GM21528 (cell line): Measurements from ENCODE around the gene NUDT14.

Source experiments
- ATAC-seq: cut with Tn5 transposase; IDR thresholded peaks from one replicate; pipeline ENCODE4 v1.9.1; 2021; ENCODE audit warnings: mild to moderate bottlenecking, moderate library complexity; ENCODE audit not compliant: unreplicated experiment, low FRiP score

The NUDT14 gene

DNA sequence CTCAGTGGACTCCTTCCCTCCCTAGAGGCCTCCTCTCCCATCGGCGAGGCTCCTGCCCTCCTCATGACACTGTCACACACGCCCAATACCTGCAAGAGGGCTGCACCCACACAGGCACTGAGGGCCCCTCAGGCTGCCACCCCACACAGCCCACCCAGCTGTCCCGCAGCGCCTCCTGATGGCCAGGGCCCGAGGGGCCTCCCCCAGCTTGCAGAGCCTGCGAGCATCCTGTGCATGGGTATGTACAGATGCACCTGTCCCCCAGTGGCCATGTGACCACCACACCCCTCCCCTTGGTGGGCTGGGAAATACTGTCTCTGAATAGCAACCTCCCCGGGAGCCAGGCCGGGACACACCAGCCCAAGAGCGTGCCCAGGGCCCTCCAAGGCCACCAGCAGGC is 19.0 kb upstream of the NUDT14 start:
- ATAC-seq, result no peak

DNA sequence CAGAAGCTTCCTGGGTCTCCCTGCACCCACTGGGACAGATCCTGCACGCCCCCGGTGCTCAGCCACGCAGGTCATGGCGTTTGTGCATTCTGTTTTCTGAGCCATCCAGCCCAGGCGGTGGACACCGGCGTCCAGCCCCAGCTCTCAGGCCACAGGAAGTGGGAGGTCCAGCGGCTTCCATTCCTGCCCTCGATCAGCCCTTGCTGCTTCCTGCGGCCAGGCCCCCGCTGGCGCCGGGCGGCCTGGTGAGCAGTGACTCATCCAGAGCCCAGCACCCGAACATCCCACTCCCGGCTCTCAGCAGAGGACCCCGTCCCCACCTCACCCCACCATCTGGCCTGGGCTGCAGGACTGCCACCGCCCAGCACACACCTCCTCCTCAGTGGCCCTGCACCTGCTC is 18.0 kb upstream of the NUDT14 start:
- ATAC-seq, result no peak

- no peak for ATAC-seq
These were observed 17.5 kb upstream of the NUDT14 start for GRCh38 chr14:105198588-105198987.

- ATAC-seq, result no peak
These were observed 16.1 kb upstream of the NUDT14 start for GRCh38 chr14:105197211-105197641.

- no peak for ATAC-seq
These were observed 15.3 kb upstream of the NUDT14 start for GRCh38 chr14:105196265-105196960.

DNA sequence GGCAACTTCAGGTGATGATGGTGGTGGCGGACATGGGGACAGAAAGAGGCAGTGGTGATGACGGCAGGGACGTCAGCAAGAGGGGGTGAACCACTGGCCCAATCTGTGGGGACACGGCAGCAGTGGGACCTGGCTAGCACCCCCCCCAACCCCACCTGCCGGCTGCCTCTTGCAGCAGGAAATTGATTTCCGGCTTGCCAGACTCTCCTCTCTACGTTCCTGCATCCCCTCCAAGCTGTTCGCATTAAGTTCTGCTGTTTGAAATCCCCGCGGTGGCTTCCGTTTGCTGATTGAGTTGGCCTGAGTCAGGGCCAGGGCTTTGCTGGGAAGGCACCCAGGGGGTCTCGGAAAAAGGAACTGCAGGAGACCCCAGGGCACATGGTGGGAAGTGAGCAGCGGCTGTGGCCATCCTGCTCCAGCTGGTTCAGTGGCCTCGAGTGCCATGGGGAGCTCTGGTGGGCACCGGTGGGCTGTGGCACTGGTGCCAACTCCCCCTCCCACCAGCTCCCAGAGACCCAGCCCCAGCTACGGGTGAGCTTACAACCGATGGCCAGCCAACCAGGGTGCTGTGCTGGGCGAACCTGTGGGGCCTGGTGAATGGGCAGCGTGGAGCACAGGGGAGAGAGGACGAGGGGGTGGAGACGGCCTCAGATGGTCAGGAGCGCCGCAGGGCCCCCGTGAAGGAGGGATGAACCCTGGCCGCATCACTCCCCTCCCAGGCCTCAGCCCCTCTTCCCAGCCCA is 14.6 kb upstream of the NUDT14 start:
- no peak for ATAC-seq

DNA sequence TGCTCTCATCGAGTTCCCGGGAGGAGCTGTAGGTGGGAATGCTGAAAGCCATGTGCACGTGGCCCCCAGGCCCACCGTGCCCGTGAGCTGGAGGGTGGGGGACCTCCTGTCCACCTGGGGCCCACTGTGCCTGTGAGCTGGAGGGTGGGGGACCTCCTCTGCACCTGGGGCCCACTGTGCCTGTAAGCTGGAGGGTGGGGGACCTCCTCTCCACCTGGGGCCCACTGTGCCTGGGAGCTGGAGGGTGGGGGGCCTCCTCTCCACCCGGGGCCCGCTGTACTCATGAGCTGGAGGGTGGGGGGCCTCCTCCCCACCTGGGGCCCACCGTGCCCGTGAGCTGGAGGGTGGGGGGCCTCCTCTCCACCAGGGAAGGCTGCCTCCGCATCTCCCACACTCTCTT is 13.9 kb upstream of the NUDT14 start:
- ATAC-seq, result no peak

GRCh38 chr14:105193916-105194782 is 13.0 kb upstream of the NUDT14 start:
- ATAC-seq, result no peak

DNA sequence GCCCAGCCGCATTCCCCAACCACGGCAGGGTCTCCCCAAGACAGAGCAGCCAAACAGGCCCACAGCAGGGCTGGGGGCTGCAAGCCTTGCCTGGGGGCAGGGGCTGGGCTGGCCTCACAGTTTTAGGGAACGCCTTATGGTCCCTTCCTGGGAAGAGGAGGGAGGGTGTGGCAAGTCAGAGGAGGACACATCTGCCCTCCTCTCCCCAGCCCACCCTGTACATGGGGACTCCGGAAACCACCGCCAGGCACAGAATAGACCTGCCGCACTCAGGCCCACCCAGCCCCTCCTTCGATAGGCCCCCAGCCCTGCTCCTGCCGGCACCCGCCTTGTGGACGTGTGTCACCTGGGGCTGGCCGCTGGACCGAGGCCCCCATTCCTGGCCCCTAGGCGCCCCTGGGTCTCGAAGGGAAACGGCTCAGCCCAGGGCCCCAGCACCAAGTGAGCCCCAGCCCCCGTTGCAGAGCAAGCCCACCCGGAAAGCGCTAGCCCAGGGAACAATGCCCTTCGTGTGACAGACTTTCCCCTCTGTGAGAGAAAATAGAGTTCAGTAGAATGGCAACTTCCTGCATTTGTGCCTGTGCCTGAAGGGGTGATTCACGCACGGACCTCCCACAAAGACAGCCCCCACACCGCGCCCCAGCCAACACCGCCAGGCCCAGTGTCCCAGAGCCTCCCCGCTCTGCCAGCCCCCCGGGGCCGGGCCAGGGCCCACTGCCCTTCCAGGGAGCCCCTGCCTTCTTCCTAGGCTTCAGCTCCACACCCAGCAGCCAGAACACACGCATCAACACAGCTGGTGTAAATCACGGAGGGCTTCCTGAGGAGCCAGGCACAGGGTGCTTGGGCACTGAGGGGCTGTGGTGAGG is 12.0 kb upstream of the NUDT14 start:
- no peak for ATAC-seq

GRCh38 chr14:105187935-105188524 is 6.9 kb upstream of the NUDT14 start:
- ATAC-seq, result no peak

- no peak for ATAC-seq
These were observed 6.0 kb upstream of the NUDT14 start for GRCh38 chr14:105187116-105187515.

DNA sequence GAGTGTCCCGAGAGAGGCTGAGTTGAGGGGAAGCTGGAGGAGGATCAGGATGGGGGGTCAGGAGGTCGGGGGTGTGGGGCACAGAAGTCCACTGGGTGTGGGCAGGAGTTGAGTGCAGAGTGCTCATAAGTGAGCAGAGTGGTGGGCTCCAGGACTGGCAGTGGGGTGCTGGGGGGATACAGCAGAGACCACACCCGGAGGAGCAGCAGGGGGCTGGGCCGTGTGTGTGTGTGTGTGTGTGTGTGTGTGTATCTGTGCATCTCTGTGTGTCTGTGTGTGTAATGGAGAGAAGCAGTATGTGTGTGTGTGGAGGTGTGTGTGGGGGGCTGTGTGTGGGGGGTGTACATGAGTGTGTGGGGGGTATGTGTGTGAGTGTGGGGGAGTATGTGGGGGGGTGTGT is 4.9 kb upstream of the NUDT14 start:
- ATAC-seq, result no peak

- ATAC-seq, result no peak
These were observed 3.9 kb upstream of the NUDT14 start for GRCh38 chr14:105185001-105185400.

DNA sequence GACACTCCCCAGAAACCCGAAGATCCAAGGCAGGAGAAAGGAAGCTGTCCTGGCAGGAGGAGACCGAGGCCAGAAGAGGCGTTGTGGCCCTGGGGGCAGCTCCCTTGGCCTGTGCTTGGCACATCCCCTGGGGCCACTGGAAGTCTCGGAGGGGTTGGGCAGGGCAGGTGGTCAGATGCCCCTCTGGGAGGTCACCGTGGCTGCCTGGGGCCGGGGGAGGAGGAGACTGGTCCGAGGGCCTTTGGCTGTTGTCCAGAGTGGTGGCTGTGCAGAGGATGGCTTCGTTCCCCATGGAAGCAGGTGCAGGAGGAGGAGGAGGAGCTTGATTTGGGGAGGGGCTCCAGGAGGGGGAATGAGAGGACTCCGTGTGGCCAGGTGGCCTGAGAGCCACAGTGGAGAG is 3.3 kb upstream of the NUDT14 start:
- ATAC-seq, result no peak

GRCh38 chr14:105182296-105183020 is 1.3 kb upstream of the NUDT14 start:
- no peak for ATAC-seq

DNA sequence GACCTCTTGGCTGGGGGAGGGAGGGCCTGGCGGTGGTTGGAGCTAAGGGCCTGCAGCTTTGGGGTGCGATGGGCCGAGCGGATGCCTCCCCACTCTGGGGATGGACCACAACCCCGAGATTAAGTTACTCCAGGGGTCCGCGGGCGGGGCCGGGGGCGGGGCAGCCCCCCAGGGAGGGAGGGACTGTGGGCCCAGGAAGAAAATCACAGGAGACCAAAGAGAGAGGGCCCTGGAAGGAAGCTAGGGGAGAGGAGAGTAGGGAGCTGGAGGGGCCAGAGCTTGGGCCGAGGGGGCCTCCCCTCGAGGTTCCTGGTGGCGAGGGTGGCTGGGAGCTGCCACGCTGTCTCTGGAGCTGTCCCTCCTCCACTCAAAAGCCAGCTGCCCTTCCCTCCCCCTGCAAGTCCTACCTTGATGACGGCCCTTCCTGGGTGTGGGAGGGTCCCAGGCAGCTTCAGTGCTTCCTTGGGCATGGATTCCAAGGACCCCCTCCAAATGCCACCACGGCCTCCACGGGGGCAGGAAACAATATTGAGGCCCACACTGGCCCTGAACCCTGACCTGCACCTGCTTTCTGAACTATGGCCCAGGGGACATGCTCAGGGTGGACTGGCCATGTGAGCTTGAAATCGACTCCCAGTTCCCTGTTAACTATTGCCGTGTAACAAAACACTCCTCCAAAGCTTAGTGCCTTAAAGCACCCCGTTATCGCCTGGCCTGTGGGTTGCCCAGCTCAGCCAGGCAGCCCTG is 610 bp upstream of the NUDT14 start:
- ATAC-seq, result peak; percentile 7

DNA sequence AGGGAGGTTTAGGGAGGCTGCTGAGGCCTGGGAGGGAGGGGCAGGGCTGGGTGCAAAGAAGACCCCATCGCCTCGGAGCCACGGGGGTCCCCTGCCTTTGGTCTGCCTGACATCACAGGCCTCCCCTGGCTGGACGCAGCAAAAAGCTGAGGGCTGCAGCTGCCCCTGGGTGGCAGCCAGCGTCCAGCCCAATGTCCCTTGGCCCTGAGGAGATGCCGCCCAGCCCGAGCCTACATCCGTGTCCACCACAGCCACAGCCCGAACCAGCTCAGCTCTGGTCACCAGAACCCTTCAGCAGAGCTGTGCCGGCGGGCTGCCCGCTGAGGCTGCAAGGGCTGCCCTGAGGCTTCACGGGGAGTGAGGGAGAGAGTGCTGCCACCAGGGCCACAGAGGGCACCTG is 1.9 kb downstream of the NUDT14 start:
- no peak for ATAC-seq

GRCh38 chr14:105178868-105179140 is 2.3 kb downstream of the NUDT14 start:
- no peak for ATAC-seq
